Measurements from ENCODE around the gene ZSCAN5C. TPM values are rescaled to one million over a fixed set of nuclear protein-coding genes. Genes with fewer than 3 reads are reported as not detected.
A peak's percentile ranks its signal among the peaks of the same experiment; 100 is the strongest.

Gene ZSCAN5C, protein sequence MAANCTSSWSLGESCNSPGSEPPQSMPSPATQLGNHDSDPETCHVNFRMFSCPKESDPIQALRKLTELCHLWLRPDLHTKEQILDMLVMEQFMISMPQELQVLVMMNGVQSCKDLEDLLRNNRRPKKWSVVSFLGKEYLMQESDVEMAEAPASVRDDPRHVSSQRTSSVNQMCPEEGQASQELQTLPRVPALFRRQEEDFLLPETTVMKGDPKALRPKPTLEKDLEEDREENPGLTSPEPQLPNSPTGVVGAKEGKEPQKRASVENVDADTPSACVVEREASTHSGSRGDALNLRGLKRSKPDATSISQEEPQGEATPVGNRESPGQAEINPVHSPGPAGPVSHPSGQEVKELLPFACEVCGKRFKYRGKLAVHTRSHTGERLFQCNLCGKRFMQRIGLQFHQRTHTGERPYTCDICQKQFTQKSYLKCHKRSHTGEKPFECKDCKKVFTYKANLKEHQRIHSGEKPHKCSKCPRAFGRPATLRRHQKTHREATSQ
- total RNA-seq (not detected in 2 replicates), polyA plus RNA-seq (0.20 TPM in 1 of 2 replicates, not detected in the other)

DNA sequence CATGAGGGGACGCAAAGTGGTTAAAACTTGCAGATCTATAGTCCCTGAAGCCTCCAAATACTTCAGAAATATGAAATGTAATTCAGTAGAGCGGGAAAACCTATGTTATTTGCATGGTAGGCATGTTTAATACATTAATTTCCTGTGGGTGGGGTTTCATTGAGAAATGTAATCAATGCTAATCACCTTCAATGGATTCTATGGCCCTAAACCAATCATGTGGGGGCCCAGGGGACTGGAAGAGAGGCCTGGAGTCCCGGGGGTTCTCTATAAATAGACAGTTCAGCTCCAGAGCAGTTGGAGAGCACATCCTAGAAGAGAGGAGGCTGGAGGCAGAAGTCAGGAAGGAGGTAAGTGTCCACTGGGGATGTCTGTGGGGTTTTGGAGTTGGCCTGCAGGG lies at the start of gene ZSCAN5C:
Gene ZSCAN5C, plus strand, starts transcription at position 301 of the 400 bp plus-strand sequence. CDS start 3,641 bp downstream, outside the sequence.
- Histone ChIP-seq H3K4me1 (ENCODE audit: low read depth) (no peaks in the 10 kb centered on the region), H3K9me3 (ENCODE audit: low read depth) (no peaks in the 10 kb centered on the region), H3K27me3 (no peaks in the 10 kb centered on the region), H3K27ac (no peak within 1 kb of the TSS), H3K36me3 (no peaks in the 10 kb centered on the region), H3K4me3 (no peak within 1 kb of the TSS)
- TF ChIP-seq, protein P1, sequence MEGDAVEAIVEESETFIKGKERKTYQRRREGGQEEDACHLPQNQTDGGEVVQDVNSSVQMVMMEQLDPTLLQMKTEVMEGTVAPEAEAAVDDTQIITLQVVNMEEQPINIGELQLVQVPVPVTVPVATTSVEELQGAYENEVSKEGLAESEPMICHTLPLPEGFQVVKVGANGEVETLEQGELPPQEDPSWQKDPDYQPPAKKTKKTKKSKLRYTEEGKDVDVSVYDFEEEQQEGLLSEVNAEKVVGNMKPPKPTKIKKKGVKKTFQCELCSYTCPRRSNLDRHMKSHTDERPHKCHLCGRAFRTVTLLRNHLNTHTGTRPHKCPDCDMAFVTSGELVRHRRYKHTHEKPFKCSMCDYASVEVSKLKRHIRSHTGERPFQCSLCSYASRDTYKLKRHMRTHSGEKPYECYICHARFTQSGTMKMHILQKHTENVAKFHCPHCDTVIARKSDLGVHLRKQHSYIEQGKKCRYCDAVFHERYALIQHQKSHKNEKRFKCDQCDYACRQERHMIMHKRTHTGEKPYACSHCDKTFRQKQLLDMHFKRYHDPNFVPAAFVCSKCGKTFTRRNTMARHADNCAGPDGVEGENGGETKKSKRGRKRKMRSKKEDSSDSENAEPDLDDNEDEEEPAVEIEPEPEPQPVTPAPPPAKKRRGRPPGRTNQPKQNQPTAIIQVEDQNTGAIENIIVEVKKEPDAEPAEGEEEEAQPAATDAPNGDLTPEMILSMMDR (IDR thresholded peaks at IDR 0.05; ENCODE audit: low read depth, low read length) = no peak
- no peak for DNase-seq (ENCODE audit: low read depth in 1 of 2, low spot score in 1 of 2)

DNA sequence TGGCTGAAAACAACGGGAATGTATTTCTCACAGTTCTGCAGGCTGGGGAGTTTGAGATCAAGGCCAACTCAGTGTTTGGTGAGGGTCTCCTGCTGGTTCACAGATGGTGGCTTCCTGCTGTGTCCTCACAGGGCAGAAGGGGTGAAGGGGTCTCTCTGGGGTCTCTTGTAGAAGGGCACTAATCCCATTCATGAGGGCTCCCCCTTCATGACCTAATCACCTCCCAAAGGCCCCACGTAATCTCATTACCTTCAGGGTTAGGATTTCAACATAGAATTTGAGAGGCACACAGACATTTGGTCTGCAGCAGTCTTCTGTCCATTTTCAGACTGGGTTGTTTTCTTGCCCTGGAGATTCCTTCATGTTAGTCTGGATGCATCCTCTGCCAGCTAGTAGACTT lies 49.4 kb upstream of the ZSCAN5C start:
- Histone ChIP-seq H3K4me3 (no peak overlapping the region), H3K27ac (no peak overlapping the region), H3K9me3 (ENCODE audit: low read depth) (no peaks in the 10 kb centered on the region), H3K27me3 (no peaks in the 10 kb centered on the region), H3K36me3 (peaks cover 3% of the 10 kb centered on the region), H3K4me1 (ENCODE audit: low read depth) (no peaks in the 10 kb centered on the region)
- no peak for DNase-seq (ENCODE audit: low read depth in 1 of 2, low spot score in 1 of 2)
- TF ChIP-seq, protein P1 (IDR thresholded peaks at IDR 0.05; ENCODE audit: low read depth, low read length) = no peak

DNA sequence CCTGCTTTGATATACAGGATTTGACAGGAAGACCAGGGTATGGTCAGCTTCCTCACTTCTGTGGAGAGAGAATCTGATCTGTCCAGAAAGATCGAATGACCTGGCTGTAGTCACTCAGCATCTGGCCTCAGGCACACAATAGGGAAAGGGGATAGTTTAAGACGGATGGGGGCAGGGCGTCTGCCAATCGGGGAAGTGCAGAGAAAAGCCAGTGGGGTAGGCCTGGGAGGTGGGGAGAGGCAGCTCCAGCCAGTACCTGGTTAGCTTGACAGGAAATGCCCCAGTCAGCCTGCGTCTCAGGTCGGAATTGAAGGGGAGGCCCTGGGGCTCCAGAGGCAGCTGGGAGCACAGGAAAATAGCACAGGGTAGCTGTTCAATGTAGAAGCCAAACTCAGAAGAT lies 48.6 kb upstream of the ZSCAN5C start:
- Histone ChIP-seq H3K36me3 (no peaks in the 10 kb centered on the region), H3K9me3 (ENCODE audit: low read depth) (no peaks in the 10 kb centered on the region), H3K4me1 (ENCODE audit: low read depth) (no peaks in the 10 kb centered on the region), H3K4me3 (no peak overlapping the region), H3K27ac (peak overlapping the region; percentile 79), H3K27me3 (no peaks in the 10 kb centered on the region)
- TF ChIP-seq, protein P1 (IDR thresholded peaks at IDR 0.05; ENCODE audit: low read depth, low read length) = no peak
- peak in 1 of 2 donors; percentile 19 for DNase-seq (ENCODE audit: low read depth in 1 of 2, low spot score in 1 of 2)

DNA sequence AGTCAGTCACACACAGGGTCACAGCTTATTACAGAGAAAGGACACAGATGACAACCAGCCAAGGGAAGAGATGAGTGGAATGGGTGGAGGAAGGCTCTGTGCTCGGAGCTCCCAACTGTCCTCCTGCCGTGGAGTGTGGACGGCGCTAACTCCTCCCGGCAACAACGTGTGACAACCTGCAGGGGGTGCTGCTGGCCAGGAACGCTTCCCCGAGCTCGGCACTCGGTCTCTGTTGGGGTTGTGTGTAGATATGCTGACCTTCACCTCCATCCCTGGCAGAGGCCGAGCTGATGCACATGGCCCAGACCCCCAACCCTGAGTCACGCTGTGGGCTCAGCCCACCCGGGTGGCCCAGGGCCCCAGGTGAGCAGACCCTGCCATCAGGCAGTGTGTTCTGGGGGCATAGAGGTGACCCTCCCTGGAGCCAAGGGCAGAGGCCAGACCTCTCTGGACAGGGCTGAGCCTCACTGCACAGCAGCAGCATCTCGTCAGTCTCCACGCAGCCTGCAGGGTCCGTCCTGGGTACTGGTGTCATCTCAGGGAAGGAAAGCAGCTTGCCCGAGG lies 46.9 kb upstream of the ZSCAN5C start:
- peak in 1 of 2 donors; percentile 11 for DNase-seq (ENCODE audit: low read depth in 1 of 2, low spot score in 1 of 2)
- no peak overlapping the region for H3K4me3 ChIP-seq
- no peaks in the 10 kb centered on the region for H3K36me3 ChIP-seq
- no peaks in the 10 kb centered on the region for H3K4me1 ChIP-seq (ENCODE audit: low read depth)
- TF ChIP-seq, protein P1 (IDR thresholded peaks at IDR 0.05; ENCODE audit: low read depth, low read length) = peak; percentile 41
- H3K27ac ChIP-seq = no peak overlapping the region
- H3K27me3 ChIP-seq = no peaks in the 10 kb centered on the region
- H3K9me3 ChIP-seq (ENCODE audit: low read depth) = no peaks in the 10 kb centered on the region

DNA sequence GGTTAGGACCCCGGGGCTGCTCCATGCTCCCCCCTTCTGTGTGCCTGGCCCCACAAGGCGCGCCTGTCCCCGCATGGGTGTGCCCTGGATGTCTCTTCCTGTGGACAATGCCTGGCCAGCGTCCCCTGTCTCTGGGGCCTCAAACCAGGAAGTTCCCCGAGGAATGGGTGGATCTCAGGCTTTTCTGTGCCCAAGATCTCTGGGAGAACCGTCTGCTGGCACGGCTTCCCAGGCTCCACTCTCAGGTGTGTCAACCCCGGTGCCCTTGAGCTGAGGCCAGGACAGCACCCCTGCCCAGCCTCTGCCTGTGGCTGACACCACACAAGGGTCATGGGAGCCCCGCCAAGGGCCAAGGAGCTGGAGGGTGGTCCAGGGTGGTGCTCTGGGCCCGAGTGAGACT lies 45.3 kb upstream of the ZSCAN5C start:
- no peak overlapping the region for H3K4me3 ChIP-seq
- H3K4me1 ChIP-seq (ENCODE audit: low read depth) = no peaks in the 10 kb centered on the region
- H3K27me3 ChIP-seq = no peaks in the 10 kb centered on the region
- no peak for DNase-seq (ENCODE audit: low read depth in 1 of 2, low spot score in 1 of 2)
- TF ChIP-seq, protein P1 (IDR thresholded peaks at IDR 0.05; ENCODE audit: low read depth, low read length) = no peak
- H3K9me3 ChIP-seq (ENCODE audit: low read depth) = no peaks in the 10 kb centered on the region
- H3K36me3 ChIP-seq = no peaks in the 10 kb centered on the region
- no peak overlapping the region for H3K27ac ChIP-seq
